Measurements from ENCODE around the gene CHERP. TPM values are rescaled to one million over a fixed set of nuclear protein-coding genes. Genes with fewer than 3 reads are reported as not detected.

CHERP gene
- total and polyA plus RNA-seq, 2 of the 4 experiments (the other 2 are of a cell fraction), result 0.54 to 13.5 TPM

GRCh38 chr19:16584248-16585093 lies 42.2 kb upstream of the CHERP start:
- Histone ChIP-seq H3K4ac (ENCODE audit: low read depth, low read length) (no peak overlapping the region), H3K9ac (ENCODE audit: low read depth, low read length) (no peak overlapping the region), H3K79me1 (ENCODE audit: low read depth in 1 of 2, low read length in 2 of 2) (peaks cover 39 to 99% of the 10 kb centered on the region in 2 experiments), H3K14ac (replicated peaks; ENCODE audit: low read depth, low read length) (no peak overlapping the region), H3K4me3 (ENCODE audit: insufficient read depth, low read depth, low read length) (no peak overlapping the region), H3K4me1 (ENCODE audit: control insufficient read depth, insufficient read depth, low read length) (peaks cover 38% of the 10 kb centered on the region), H3K36me3 (ENCODE audit: control insufficient read depth, insufficient read depth, low read length) (peaks cover 2% of the 10 kb centered on the region; the same call in 1 of the 2 replicates), H2BK120ac (ENCODE audit: low read depth, low read length) (no peak overlapping the region), H2AFZ (replicated peaks; ENCODE audit: low read length, poor library complexity) (peak overlapping the region; percentile 39), H4K91ac (ENCODE audit: insufficient read depth, low read depth, low read length) (no peak overlapping the region), H3K27ac (ENCODE audit: insufficient read depth, low read length) (no peak overlapping the region), H2AK9ac (replicated peaks; ENCODE audit: low read depth, low read length, poor library complexity) (peak overlapping the region; percentile 0), H3K23ac (ENCODE audit: low read depth, low read length) (no peak overlapping the region), H3K4me2 (ENCODE audit: low read depth, low read length) (peak overlapping the region; percentile 96), H2AK5ac (ENCODE audit: low read depth, low read length) (no peak overlapping the region), H3K9me3 (ENCODE audit: control insufficient read depth, insufficient read depth, low read length) (no peaks in the 10 kb centered on the region), H3K27me3 (ENCODE audit: control insufficient read depth, insufficient read depth, low read length) (no peaks in the 10 kb centered on the region), H4K5ac (ENCODE audit: low read depth, low read length) (no peak overlapping the region), H2BK15ac (ENCODE audit: low read depth, low read length) (no peak overlapping the region), H2BK5ac (ENCODE audit: low read depth, low read length, poor library complexity, severe bottlenecking) (no peak overlapping the region), H4K20me1 (ENCODE audit: insufficient read depth, low read length) (peaks cover 97% of the 10 kb centered on the region), H4K8ac (ENCODE audit: low read depth in 2 of 2, low read length in 2 of 2) (peak overlapping the region in 1 of 2 experiments; percentile 39; a peak in 1 of 4 replicates), H3K9me1 (ENCODE audit: insufficient read depth, low read length) (peaks cover 46% of the 10 kb centered on the region), H3K18ac (ENCODE audit: low read depth, low read length) (no peak overlapping the region), H3K56ac (ENCODE audit: extremely low read depth, insufficient read depth, low read length) (no peak overlapping the region), H2BK20ac (ENCODE audit: low read depth, low read length) (no peak overlapping the region)
- BruUV-seq (replicated peaks), result no TSS peak
- dilution Hi-C loops (cut with HindIII; ENCODE audit: low sequenced_read_pairs, unreplicated experiment), result no loop called here
- in situ Hi-C loops (cut with MboI; ENCODE audit: low sequenced_read_pairs), result loop anchor here (5.0 kb wide), 1 partner anchor 43 kb away; the partner anchor contains the start of gene MED26
- intact Hi-C loops (cut with micrococcal nuclease), result no loop called here
- DNase-seq (peak; percentile 78), ATAC-seq (ENCODE audit: low read depth) (peak; percentile 87)
- WGBS, 2 experiments (ENCODE audit: extremely low coverage in 2 of 2, insufficient read length in 1 of 2), result no CpG with 5 or more reads among the region's 15 CpGs
- ChIA-PET POLR2A (ENCODE audit: unreplicated experiment) (no interaction called here), CTCF (no interaction called here)
- TF ChIP-seq CTCF (conservative IDR thresholded peaks at IDR 0.05; ENCODE audit: low read depth, low read length) (no peak), SMC3 (IDR thresholded peaks at IDR 0.05; ENCODE audit: low read depth, low read length) (0 out of 2 replicates have a peak, but pooled peaks have one; percentile 4), POLR2A (IDR thresholded peaks at IDR 0.05; ENCODE audit: low read depth, low read length) (peak; percentile 69; the same call in 1 of the 2 replicates), BHLHE40 (IDR thresholded peaks at IDR 0.05; ENCODE audit: low read depth, low read length) (peak; percentile 65), CEBPB (IDR thresholded peaks at IDR 0.05; ENCODE audit: low read depth, low read length) (no peak), MAFK (IDR thresholded peaks at IDR 0.05; ENCODE audit: low read depth, low read length) (no peak), RAD21 (IDR thresholded peaks at IDR 0.05; ENCODE audit: low read length) (no peak), USF2 (IDR thresholded peaks at IDR 0.05; ENCODE audit: low read depth, low read length) (no peak; the same call in 1 of the 2 replicates), NFE2L2 (IDR thresholded peaks at IDR 0.05; ENCODE audit: low read depth, low read length) (no peak), RFX5 (IDR thresholded peaks at IDR 0.05; ENCODE audit: low read depth, low read length) (no peak), MXI1 (IDR thresholded peaks at IDR 0.05; ENCODE audit: borderline replicate concordance, low read depth, low read length) (peak; percentile 93; the same call in 1 of the 2 replicates), RCOR1 (IDR thresholded peaks at IDR 0.05; ENCODE audit: insufficient replicate concordance, low read length) (no peak), ELK1 (IDR thresholded peaks at IDR 0.05; ENCODE audit: borderline replicate concordance, low read depth, low read length) (no peak), FOS (IDR thresholded peaks at IDR 0.05; ENCODE audit: low read depth, low read length) (no peak)
